MCF 10A (cell line): ENCODE results near the gene DDIT3. TPM values are rescaled to one million over a fixed set of nuclear protein-coding genes. Genes with fewer than 3 reads are reported as not detected.

Experiments
- BruUV-seq: library from RNA; stranded (reverse); fragments of 400-500 nt; replicated peaks from 2 replicates; lab custom pipeline; 2021; lab: Mats Ljungman, UMichigan
- CTCF ChIA-PET: fragments of 300-600 bp; sonication (Branson Sonifier 250); formaldehyde crosslinking; extraction: SDS; loops from one replicate; lab custom pipeline; 2021; ENCODE audit warnings: antibody characterized with exemption, inconsistent platforms; lab: Yijun Ruan, JAX
- POLR2A ChIA-PET: fragments of 300-600, 350-650 bp; sonication (Branson Sonifier 250); formaldehyde crosslinking; extraction: SDS; loops from one replicate; lab custom pipeline; 2020; ENCODE audit warnings: antibody characterized with exemption, inconsistent platforms; lab: Yijun Ruan, JAX
- DNase-seq: peaks from one replicate; pipeline ENCODE4 v3.0.0-alpha.2; 2018; ENCODE audit not compliant: unreplicated experiment
- H3K27ac Mint-ChIP-seq: one replicate; pipeline ENCODE4 v1.8.0; 2022; ENCODE audit warnings: mild to moderate bottlenecking, low read depth, mixed read lengths; ENCODE audit not compliant: unreplicated experiment
- H3K27me3 Mint-ChIP-seq: one replicate; pipeline ENCODE4 v1.8.0; 2022; ENCODE audit warnings: mixed read lengths; ENCODE audit not compliant: insufficient read depth, unreplicated experiment
- H3K36me3 Mint-ChIP-seq: one replicate; pipeline ENCODE4 v1.8.0; 2022; ENCODE audit warnings: mild to moderate bottlenecking, moderate library complexity, mixed read lengths; ENCODE audit not compliant: insufficient read depth, unreplicated experiment
- H3K4me1 Mint-ChIP-seq: one replicate; pipeline ENCODE4 v1.8.0; 2022; ENCODE audit warnings: mixed read lengths; ENCODE audit not compliant: insufficient read depth, unreplicated experiment
- H3K4me3 Mint-ChIP-seq: one replicate; pipeline ENCODE4 v1.8.0; 2022; ENCODE audit warnings: mild to moderate bottlenecking, moderate library complexity, mixed read lengths; ENCODE audit not compliant: unreplicated experiment
- H3K9me3 Mint-ChIP-seq: one replicate; pipeline ENCODE4 v1.8.0; 2022; ENCODE audit warnings: mixed read lengths; ENCODE audit not compliant: unreplicated experiment
- CTCF ChIP-seq: fragments of 200-600 bp; IDR thresholded peaks from one replicate; pipeline ENCODE4 v1.8.0; 2022; ENCODE audit warnings: antibody characterized with exemption, mild to moderate bottlenecking; ENCODE audit not compliant: unreplicated experiment
- intact Hi-C: fragments of 100-400 bp; cut with micrococcal nuclease; formaldehyde crosslinking; loops from 2 replicates; pipeline ENCODE4 v1.14.1; 2022
- total RNA-seq: library from RNA; stranded (reverse); gene quantifications from 2 replicates; pipeline ENCODE4 v1.2.3, GENCODE V29; 2022

DDIT3 gene
- total RNA-seq, 1 experiment from 2014 or later, result 156 TPM

DNA sequence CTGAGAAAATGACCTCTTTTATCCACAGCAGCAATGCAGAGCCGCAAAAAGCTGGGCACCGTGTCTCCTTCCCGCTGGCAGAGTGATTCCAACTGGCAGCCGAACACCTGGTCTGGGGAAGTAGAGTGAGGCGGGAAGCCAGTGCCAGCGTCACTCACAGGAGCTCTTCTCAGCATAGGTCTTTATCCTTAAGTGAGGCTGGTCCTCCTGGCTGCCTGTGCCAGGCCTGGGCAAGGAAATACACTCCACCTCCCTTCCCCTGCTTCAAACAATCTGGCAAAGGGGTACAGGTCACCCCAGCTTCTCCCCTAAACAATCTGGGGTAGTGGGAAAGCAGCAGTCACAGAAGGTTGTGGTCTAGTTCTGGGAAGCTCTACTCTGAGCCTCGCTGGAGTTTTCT lies 45.5 kb downstream of the DDIT3 start:
- H3K4me3 Mint-ChIP-seq, result no peak overlapping the region
- peaks cover 7% of the 10 kb centered on the region for H3K4me1 Mint-ChIP-seq
- H3K27me3 Mint-ChIP-seq, result peaks cover 86% of the 10 kb centered on the region
- ChIA-PET CTCF (interaction anchor here (0.7 to 2.7 kb wide), 4 partner anchors 12 to 18 kb away, joined by 3 to 18 read pairs (median 4); no protein-coding TSS in a partner anchor), POLR2A (interaction anchor here (1.4 kb wide), 1 partner anchor 45 kb away, joined by 4 read pairs; the partner anchor contains the start of gene DDIT3)
- no TSS peak for BruUV-seq
- H3K36me3 Mint-ChIP-seq, result no peaks in the 10 kb centered on the region
- no peaks in the 10 kb centered on the region for H3K9me3 Mint-ChIP-seq
- no peak for TF ChIP-seq CTCF
- intact Hi-C loops, result no loop called here
- H3K27ac Mint-ChIP-seq, result no peak overlapping the region
- DNase-seq, result no peak

DNA sequence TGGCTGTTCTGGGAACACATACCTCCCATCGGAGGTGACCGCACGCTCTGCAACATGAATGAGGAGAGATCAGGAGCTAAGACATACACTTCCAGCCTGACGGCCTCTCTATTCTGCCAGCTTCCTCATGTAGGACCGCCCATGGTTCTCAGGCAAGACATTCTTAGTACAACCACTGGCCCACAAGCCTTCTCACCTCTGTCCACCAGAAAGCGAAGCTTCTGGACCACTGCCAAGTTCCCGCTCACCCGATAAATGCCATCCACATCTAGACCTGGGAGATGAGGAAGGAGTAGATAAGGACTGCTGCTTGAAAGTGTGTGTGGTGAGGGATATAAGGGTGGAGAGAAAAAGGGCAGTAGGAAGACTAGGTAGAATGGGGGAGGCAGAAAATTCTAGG lies 45.9 kb downstream of the DDIT3 start:
- no peaks in the 10 kb centered on the region for H3K9me3 Mint-ChIP-seq
- CTCF ChIA-PET, result interaction anchor here (0.5 to 2.7 kb wide), 6 partner anchors 11 to 1253 kb away, joined by 3 to 18 read pairs (median 4); no protein-coding TSS in a partner anchor
- H3K27me3 Mint-ChIP-seq, result peaks cover 86% of the 10 kb centered on the region
- H3K4me1 Mint-ChIP-seq, result peaks cover 7% of the 10 kb centered on the region
- no peaks in the 10 kb centered on the region for H3K36me3 Mint-ChIP-seq
- no peak overlapping the region for H3K4me3 Mint-ChIP-seq
- no peak for DNase-seq
- TF ChIP-seq CTCF, result no peak
- intact Hi-C loops, result no loop called here
- BruUV-seq, result no TSS peak
- H3K27ac Mint-ChIP-seq, result no peak overlapping the region
- POLR2A ChIA-PET, result interaction anchor here (1.4 kb wide), 1 partner anchor 46 kb away, joined by 4 read pairs; the partner anchor contains the start of gene DDIT3

- ChIA-PET POLR2A (no interaction called here), CTCF (interaction anchor here (0.5 to 2.7 kb wide), 7 partner anchors 9 to 1253 kb away, joined by 3 to 18 read pairs (median 3); no protein-coding TSS in a partner anchor)
- Mint-ChIP-seq H3K36me3 (no peaks in the 10 kb centered on the region), H3K27ac (no peak overlapping the region), H3K4me3 (no peak overlapping the region), H3K27me3 (peaks cover 86% of the 10 kb centered on the region), H3K4me1 (peaks cover 7% of the 10 kb centered on the region), H3K9me3 (no peaks in the 10 kb centered on the region)
- BruUV-seq, result no TSS peak
- no peak for DNase-seq
- TF ChIP-seq CTCF, result no peak
- intact Hi-C loops, result no loop called here
These were observed 46.4 kb downstream of the DDIT3 start for GRCh38 chr12:57473886-57474285.

- ChIA-PET POLR2A (no interaction called here), CTCF (interaction anchor here (0.6 to 2.7 kb wide), 4 partner anchors 9 to 394 kb away, joined by 3 to 18 read pairs (median 4); no protein-coding TSS in a partner anchor)
- peaks cover 86% of the 10 kb centered on the region for H3K27me3 Mint-ChIP-seq
- no TSS peak for BruUV-seq
- H3K4me1 Mint-ChIP-seq, result peaks cover 5% of the 10 kb centered on the region
- H3K27ac Mint-ChIP-seq, result no peak overlapping the region
- H3K4me3 Mint-ChIP-seq, result no peak overlapping the region
- intact Hi-C loops, result no loop called here
- no peaks in the 10 kb centered on the region for H3K36me3 Mint-ChIP-seq
- DNase-seq, result no peak
- TF ChIP-seq CTCF, result no peak
- no peaks in the 10 kb centered on the region for H3K9me3 Mint-ChIP-seq
These were observed 46.9 kb downstream of the DDIT3 start for GRCh38 chr12:57473392-57473791.
